Vagina (tissue), 2 donors: ENCODE measurements around the gene XPNPEP1.

Experiments
- CTCF ChIP-seq, 3 experiments: fragments of 450-650 bp in 2 of 3; fragments of 200-600 bp in 1 of 3; sonication (generic) in 1 of 3; IDR thresholded peaks; one replicate each; pipeline ENCODE4 v1.5.1; 2017 to 2019; ENCODE audit warnings: antibody characterized with exemption in 3 of 3, mild to moderate bottlenecking in 2 of 3, moderate library complexity in 2 of 3
- POLR2A ChIP-seq, 2 donors: fragments of 450-650 bp; IDR thresholded peaks; one replicate each; pipeline ENCODE4 v1.6.1; 2017; ENCODE audit warnings: antibody characterized with exemption in 2 of 2, mild to moderate bottlenecking in 2 of 2, moderate library complexity in 2 of 2
- POLR2AphosphoS5 ChIP-seq, 2 donors: sonication (generic); formaldehyde crosslinking; IDR thresholded peaks; one replicate each; pipeline ENCODE4 v1.9.0; 2017; ENCODE audit warnings: antibody characterized with exemption in 2 of 2, mild to moderate bottlenecking in 2 of 2, low read depth in 1 of 2; ENCODE audit not compliant: insufficient read depth in 1 of 2

GRCh38 chr10:109963439-109963838 lies 40.1 kb upstream of the XPNPEP1 start:
- no peak for TF ChIP-seq CTCF (IDR thresholded peaks at IDR 0.05)
- TF ChIP-seq POLR2A (IDR thresholded peaks at IDR 0.05) = no peak
- TF ChIP-seq POLR2AphosphoS5 (IDR thresholded peaks at IDR 0.05; ENCODE audit: insufficient read depth in 1 of 2, low read depth in 1 of 2) = no peak
